Psoas muscle (tissue), 8 donors: Measurements from ENCODE around the gene NABP1. TPM values are rescaled to one million over a fixed set of nuclear protein-coding genes. Genes with fewer than 3 reads are reported as not detected.

Experiments used
- ATAC-seq, 4 donors: fragments of 200-7000 bp; cut with Tn5 transposase; one replicate each; pipeline ENCODE4 v1.9.1; 2020; ENCODE audit warnings: moderate library complexity in 3 of 4, mild to moderate bottlenecking in 2 of 4
- DNase-seq, 2 donors: peaks; one replicate each; pipeline ENCODE4 v3.0.0-alpha.2; 2020
- H3K27ac ChIP-seq: fragments of 200-600 bp; one replicate; pipeline ENCODE4 v1.8.0; 2022
- H3K27me3 ChIP-seq, 3 donors: fragments of 200-600 bp in 1 of 3; one replicate each; pipeline versions ENCODE4 v1.6.1 to v1.8.0; 2013 to 2022; ENCODE audit warnings: low read length in 2 of 3, mild to moderate bottlenecking in 2 of 3, moderate library complexity in 1 of 3; ENCODE audit not compliant: insufficient read depth in 3 of 3
- H3K36me3 ChIP-seq, 2 donors: fragments of 200-600 bp in 1 of 2; one replicate each; pipeline versions ENCODE4 v1.6.1 to v1.8.0; 2013 to 2022; ENCODE audit warnings: low read depth in 1 of 2, mild to moderate bottlenecking in 1 of 2, moderate library complexity in 1 of 2; ENCODE audit not compliant: insufficient read depth in 1 of 2
- H3K4me1 ChIP-seq: fragments of 200-600 bp; one replicate; pipeline ENCODE4 v1.8.0; 2022
- H3K4me3 ChIP-seq: fragments of 200-600 bp; one replicate; pipeline ENCODE4 v1.8.0; 2022; ENCODE audit warnings: mild to moderate bottlenecking
- H3K9me3 ChIP-seq: fragments of 200-600 bp; one replicate; pipeline ENCODE4 v1.8.0; 2022
- WGBS, 3 donors: extraction: QIAGEN DNeasy Blood & Tissue Kit; methylation state at CpG; one replicate each; pipeline versions ENCODE4 v1.1.6 to v1.1.7; 2013; 5-methylcytosine and 5-hydroxymethylcytosine counted together
- intact Hi-C, 2 donors: fragments of 100-400 bp; cut with DNase I; formaldehyde crosslinking; loops; one replicate each; pipeline versions ENCODE4 v1.11.0 to v1.14.2; 2022
- polyA plus RNA-seq, 3 donors: library from polyadenylated mRNA; stranded (reverse); fragments of 200-250 nt; gene quantifications; one replicate each; pipeline ENCODE4 v1.2.3, GENCODE V29; 2013
- total RNA-seq, 4 donors: library from RNA; stranded (reverse); fragmentation: NEBNext Ultra II Directional in 2 of 4; extraction: Animal tissue kit (Norgen Biotek cat#: 25700) in 2 of 4; gene quantifications; one replicate each; pipeline versions ENCODE4 v1.2.1 to v1.2.4, GENCODE V29; 2021 to 2023
- TF ChIP-seq, protein P1 (sequence below): fragments of 200-600 bp; IDR thresholded peaks from one replicate; pipeline ENCODE4 v1.8.0; 2022; ENCODE audit warnings: antibody characterized with exemption
- donor health status: healthy with polysubstance abuse.
- donor health status: DM: no; HTN: no; CAD: no; lungs with moderate emphysema.
- donor health status: Bipolar disorder and iron deficiency.
- donor health status: healthy.
- donor health status: DM: yes; HTN: yes; CAD: no.
- donor health status: DM: no; HTN: no; CAD: no.
- donor health status: DM: no; HTN: no; CAD: no.
- donor health status: DM: yes; HTN: yes; CAD: no.

NABP1 gene
- total and polyA plus RNA-seq, 7 donors: 4.0 to 41.6 (median 8.4) TPM

DNA sequence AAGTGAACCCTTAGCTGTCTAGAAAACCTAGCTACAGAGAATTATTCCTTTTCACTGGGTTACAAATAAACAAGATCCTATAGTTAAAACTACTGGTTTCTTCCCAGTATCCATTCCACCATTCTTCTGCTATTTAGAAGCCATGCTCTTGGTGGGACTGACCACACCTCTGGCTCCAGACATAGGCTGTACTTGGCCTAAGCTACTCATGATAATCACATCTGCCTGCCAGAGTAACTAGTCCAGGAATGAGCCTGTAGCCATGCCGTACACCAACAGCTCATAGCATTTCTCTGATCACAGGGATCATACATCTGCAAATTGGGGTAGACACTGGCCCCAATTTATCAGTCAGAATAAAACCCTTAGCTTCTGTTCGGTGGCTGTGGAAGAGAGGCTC, 33.7 kb downstream of the NABP1 start:
- Histone ChIP-seq H3K9me3 (no peaks in the 10 kb centered on the region), H3K4me3 (no peak overlapping the region), H3K27ac (no peak overlapping the region), H3K27me3 (no peaks in the 10 kb centered on the region), H3K4me1 (no peaks in the 10 kb centered on the region), H3K36me3 (no peaks in the 10 kb centered on the region)
- TF ChIP-seq, protein P1, sequence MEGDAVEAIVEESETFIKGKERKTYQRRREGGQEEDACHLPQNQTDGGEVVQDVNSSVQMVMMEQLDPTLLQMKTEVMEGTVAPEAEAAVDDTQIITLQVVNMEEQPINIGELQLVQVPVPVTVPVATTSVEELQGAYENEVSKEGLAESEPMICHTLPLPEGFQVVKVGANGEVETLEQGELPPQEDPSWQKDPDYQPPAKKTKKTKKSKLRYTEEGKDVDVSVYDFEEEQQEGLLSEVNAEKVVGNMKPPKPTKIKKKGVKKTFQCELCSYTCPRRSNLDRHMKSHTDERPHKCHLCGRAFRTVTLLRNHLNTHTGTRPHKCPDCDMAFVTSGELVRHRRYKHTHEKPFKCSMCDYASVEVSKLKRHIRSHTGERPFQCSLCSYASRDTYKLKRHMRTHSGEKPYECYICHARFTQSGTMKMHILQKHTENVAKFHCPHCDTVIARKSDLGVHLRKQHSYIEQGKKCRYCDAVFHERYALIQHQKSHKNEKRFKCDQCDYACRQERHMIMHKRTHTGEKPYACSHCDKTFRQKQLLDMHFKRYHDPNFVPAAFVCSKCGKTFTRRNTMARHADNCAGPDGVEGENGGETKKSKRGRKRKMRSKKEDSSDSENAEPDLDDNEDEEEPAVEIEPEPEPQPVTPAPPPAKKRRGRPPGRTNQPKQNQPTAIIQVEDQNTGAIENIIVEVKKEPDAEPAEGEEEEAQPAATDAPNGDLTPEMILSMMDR: no peak
- WGBS, 3 donors: 43 to 60% (median 49%) methylated on average over 2 of the region's 2 CpGs
- DNase-seq (no peak), ATAC-seq (no peak)
- intact Hi-C loops: no loop called here

DNA sequence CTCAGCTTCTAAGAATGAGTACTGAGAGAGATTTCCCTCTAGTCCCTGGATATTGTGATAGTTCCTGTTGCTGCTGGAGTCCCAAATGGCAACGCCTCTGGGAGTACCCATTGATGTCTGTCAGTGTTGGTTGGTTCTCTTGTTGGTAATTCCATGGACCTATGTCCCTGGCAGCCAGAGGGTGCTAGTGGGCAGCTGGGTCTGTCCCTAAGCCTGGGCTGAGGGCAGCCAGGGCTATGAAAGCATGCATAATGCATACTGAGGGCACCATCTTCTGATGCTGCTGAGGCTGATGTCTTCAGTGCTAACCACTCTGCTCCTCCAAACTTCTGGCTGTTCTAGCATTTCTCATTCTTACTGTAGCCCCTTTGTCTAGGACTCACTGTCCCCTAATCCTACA, 35.9 kb downstream of the NABP1 start:
- no peaks in the 10 kb centered on the region for H3K9me3 ChIP-seq
- no peak for DNase-seq
- H3K36me3 ChIP-seq: no peaks in the 10 kb centered on the region
- TF ChIP-seq, protein P1: no peak
- intact Hi-C loops: no loop called here
- no peaks in the 10 kb centered on the region for H3K27me3 ChIP-seq
- ATAC-seq: peak in 1 of 4 donors; percentile 36
- no peaks in the 10 kb centered on the region for H3K4me1 ChIP-seq
- no peak overlapping the region for H3K4me3 ChIP-seq
- 38 to 73% (median 51%) methylated on average over 1 of the region's 1 CpG for WGBS, 3 donors
- H3K27ac ChIP-seq: no peak overlapping the region

DNA sequence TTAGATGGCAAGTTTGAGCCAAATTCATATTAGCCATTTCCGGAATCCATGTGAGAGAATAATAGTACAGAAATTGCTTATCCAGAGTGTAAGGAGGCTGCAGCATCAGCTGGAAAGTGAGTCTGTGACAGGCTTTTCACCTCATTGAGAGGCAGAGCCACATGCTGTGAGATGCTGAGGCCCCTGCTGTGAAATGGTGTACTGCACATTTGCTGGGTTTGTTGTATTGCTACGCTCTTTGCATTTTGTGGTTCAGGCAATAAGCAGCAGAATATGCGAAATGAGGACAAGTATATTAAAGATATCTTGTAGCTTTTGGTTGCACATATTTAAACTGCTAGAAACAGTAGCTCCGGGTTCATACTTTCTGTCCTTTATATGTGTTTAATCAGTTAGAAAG, 37.0 kb downstream of the NABP1 start:
- Histone ChIP-seq H3K4me3 (no peak overlapping the region), H3K27me3 (no peaks in the 10 kb centered on the region), H3K27ac (no peak overlapping the region), H3K9me3 (no peaks in the 10 kb centered on the region), H3K36me3 (no peaks in the 10 kb centered on the region), H3K4me1 (no peaks in the 10 kb centered on the region)
- DNase-seq (no peak), ATAC-seq (no peak)
- 90 to 94% (median 91%) methylated on average over 4 of the region's 4 CpGs for whole genome bisulfite sequencing, 3 donors
- intact Hi-C loops: no loop called here
- TF ChIP-seq, protein P1: no peak

DNA sequence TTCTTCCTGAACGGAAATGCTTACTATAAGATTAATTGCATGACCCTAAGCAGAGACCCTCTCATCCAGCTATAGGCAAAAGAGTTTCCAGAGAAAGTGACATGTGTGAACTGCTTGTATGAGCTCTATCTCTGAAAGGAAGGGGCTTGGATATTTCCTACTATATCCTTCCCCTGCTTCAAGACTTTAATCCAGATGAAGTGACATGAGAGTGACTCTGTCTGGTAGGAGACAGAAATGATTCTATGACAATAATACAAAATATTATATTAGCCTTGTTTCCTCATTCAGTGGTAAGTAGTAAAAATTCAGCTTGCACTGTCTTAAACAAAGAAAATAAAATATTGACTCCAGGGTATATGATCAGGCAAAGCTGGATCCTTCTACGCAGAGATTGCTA, 37.5 kb downstream of the NABP1 start:
- H3K27me3 ChIP-seq: no peaks in the 10 kb centered on the region
- H3K27ac ChIP-seq: no peak overlapping the region
- no peaks in the 10 kb centered on the region for H3K36me3 ChIP-seq
- H3K4me1 ChIP-seq: no peaks in the 10 kb centered on the region
- no peak for ATAC-seq
- intact Hi-C loops: no loop called here
- 91 to 97% (median 94%) methylated on average over 2 of the region's 2 CpGs for WGBS, 3 donors
- H3K9me3 ChIP-seq: no peaks in the 10 kb centered on the region
- H3K4me3 ChIP-seq: no peak overlapping the region
- DNase-seq: no peak
- TF ChIP-seq, protein P1: no peak

DNA sequence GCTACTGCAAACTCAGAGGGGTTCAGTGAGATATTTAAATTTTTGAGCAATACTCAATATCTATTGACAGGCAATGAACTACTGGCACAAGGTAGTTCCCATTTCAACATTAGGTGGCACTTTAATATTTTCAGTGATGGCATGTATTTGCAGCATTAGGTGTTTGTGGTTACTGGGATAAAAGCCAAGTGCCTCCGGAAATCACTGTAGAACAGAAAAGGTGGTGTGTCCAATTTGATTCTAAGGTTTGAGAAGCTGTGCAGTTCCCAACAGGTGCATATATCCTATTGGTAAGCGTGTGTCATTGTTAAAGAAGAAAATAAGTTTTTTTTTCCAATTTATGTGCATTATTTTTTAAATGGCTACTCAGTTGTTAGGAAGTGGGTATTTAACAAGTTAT, 41.3 kb downstream of the NABP1 start:
- intact Hi-C loops: no loop called here
- H3K4me1 ChIP-seq: no peaks in the 10 kb centered on the region
- no peaks in the 10 kb centered on the region for H3K36me3 ChIP-seq
- ATAC-seq: no peak
- no peak overlapping the region for H3K4me3 ChIP-seq
- TF ChIP-seq, protein P1: no peak
- H3K27me3 ChIP-seq: no peaks in the 10 kb centered on the region
- H3K9me3 ChIP-seq: no peaks in the 10 kb centered on the region
- DNase-seq: no peak
- no peak overlapping the region for H3K27ac ChIP-seq
- WGBS, 3 donors: 40 to 46% (median 41%) methylated on average over 2 of the region's 2 CpGs
